Putamen (tissue), 1 donor: ENCODE measurements around the gene RCCD1.

Experiments used
- DNase-seq: peaks from one replicate; pipeline ENCODE4 v3.0.0-alpha.2; 2016; ENCODE audit warnings: low spot score

The RCCD1 gene

GRCh38 chr15:90942354-90943120 lies 12.1 kb upstream of the RCCD1 start:
- no peak for DNase-seq

- DNase-seq: no peak
Measured at GRCh38 chr15:90945091-90945490, 9.6 kb upstream of the RCCD1 start.

DNA sequence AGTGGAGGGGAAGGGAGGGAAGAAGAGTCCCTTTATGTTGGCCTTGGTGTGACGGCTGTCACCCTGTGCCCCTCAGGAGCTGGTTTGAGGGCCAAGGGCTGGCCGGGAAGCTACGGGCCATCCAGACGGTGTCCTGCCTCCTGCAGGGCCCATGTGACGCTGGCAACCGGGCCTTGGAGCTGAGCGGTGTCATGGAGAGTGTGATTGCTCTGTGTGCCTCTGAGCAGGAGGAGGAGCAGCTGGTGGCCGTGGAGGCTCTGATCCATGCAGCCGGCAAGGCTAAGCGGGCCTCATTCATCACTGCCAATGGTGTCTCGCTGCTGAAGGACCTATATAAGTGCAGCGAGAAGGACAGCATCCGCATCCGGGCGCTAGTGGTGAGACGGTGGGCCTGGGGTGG lies 8.1 kb upstream of the RCCD1 start:
- DNase-seq: no peak

DNA sequence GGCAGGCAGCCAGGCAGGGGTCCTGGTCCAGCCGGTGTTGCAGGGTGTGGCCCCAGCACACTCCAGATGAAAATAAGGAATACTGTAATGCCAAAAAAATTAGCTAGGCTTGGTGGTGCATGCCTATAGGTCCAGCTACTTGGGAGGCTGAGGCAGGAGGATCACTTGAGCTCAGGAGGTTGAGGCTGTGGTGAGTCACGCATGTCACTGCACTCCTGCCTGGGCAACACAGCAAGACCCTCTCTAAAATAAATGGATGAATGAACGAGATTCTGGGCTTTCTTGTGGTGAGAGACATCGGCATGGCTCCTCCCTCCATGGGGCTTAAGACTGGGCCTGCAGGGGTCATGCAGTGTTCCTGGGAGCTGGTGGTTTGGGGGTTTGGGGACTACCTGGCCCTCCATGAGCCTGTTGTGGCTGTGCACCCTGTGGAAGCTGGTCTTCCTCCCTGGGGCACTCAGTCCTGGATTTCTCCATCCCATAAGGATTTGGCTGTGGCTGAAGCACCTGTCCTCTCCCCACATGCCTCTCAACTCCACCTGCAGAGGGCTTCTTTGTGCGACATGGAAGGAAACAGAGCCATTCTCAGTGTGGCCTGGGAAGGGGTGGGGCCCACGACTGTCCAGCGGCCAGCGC lies 7.6 kb upstream of the RCCD1 start:
- DNase-seq: no peak

GRCh38 chr15:90947577-90948357 lies 6.9 kb upstream of the RCCD1 start:
- no peak for DNase-seq

DNA sequence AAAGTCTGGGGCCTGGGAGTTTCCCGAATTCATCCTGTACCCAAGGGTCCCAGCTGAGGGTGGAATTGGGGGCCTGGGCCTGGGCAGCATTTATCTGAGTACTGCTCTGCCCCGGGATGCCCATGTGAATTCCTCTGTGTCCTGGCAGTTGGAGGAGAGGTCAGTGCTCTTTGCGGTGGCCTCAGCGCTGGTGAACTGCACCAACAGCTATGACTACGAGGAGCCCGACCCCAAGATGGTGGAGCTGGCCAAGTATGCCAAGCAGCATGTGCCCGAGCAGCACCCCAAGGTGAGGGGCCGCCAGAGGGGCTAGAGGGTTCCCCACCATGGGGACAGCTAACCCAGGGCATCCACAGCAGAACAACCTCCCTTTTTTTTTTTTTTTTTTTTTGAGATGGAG lies 6.2 kb upstream of the RCCD1 start:
- DNase-seq: no peak

DNA sequence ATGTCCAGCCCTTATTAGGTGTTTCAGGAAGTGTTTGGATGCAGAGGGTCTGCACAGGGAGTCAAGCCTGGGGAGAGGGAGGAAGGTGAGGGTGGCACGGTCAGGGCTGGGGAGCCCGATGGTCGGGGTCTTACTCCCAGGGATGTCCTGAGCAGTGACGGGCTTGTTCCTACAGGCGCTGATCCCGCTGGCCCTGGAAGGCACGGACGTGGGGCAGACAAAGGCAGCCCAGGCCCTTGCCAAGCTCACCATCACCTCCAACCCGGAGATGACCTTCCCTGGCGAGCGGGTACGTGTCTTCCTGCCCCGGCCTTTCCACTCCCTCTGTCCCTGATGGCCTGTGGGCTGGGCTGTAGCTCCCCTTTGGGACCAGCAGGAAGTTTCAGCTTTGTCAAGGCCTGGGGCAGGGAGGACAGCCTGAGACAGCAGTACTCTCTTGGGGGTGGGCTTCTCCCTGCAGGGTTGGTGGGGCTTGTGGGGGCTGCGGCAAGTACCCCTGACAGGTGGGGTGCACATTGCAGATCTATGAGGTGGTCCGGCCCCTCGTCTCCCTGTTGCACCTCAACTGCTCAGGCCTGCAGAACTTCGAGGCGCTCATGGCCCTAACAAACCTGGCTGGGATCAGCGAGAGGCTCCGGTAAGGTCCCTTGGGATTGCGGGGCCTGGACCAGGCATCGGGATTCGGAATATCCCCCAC lies 4.6 kb upstream of the RCCD1 start:
- DNase-seq: no peak

DNA sequence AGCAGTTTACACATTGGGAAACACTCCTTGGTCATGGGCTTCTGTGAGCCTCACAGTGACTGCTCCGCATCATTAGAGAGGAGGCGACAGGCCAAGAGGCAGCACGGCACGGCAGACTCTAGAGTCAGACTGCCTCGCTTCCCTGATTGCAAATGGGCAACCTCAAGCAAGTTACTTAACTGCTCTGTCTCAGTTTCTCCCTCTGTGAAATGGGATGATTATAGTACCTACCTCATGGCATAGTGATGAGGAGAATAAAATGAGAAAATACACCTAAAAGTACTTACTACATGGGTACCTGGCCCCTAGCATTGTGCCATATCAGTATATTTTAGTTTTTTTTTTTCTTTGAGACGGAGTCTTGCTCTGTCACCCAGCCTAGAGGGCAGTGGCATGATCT lies 4.0 kb upstream of the RCCD1 start:
- no peak for DNase-seq

GRCh38 chr15:90952901-90953677 lies 1.6 kb upstream of the RCCD1 start:
- DNase-seq: no peak

GRCh38 chr15:90953947-90954711 lies 555 bp upstream of the RCCD1 start:
- DNase-seq: no peak

DNA sequence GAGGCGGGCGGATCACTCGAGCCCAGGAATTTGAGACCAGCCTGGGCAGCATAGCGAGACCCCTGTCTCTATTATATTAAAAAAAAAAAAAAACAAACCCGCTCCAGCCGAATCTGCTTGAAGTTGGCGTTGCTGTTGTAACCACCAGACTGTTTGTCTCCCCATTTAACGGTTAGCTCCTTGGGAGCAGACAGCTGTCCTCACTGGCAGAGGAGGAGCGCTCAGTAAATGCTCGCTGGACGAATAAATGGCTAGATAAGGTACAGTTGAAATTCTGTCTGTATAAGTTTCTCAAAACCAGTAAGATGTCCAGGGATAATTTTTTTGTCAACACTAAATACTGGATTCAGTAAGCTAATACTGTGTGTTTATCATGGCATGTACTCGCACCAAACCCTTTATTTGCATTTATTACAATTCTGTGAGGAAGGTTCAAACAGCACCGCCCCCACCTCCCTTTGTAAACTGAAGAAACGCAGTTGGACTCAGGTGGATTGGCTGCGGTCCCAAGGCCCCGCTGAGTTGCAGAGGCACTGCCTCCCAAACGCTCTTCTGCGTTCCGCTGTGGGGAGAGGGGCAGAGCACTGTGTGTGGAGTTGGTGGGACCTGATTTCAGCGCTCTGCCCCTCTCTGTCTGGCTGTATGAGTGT lies 1.1 kb downstream of the RCCD1 start:
- DNase-seq: no peak

GRCh38 chr15:90956274-90957030 lies 1.8 kb downstream of the RCCD1 start:
- peak; percentile 53 for DNase-seq

DNA sequence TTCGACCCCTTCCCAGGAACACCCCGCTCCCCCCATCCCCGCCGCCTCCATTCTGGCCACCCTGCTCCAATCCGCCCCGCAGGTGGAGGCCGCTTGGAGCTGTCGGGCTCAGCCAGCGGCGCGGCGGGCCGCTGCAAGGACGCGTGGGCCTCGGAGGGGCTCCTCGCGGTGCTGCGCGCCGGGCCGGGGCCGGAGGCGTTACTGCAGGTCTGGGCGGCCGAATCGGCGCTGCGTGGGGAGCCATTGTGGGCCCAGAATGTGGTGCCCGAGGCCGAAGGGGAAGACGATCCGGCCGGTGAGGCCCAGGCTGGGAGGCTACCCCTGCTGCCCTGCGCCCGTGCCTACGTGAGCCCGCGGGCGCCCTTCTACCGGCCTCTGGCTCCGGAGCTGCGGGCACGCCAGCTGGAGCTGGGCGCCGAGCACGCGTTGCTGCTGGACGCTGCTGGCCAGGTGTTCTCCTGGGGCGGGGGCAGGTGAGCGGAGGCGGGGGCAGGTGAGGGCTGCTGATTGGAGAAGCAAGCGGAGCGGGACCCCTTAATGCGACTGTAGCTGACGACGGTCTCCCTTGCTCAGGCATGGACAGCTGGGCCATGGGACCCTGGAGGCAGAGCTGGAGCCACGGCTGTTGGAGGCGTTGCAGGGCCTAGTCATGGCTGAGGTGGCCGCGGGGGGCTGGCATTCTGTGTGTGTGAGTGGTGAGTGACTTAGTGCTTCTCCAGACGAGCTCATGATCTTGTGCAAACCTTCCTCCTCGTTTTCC lies 2.5 kb downstream of the RCCD1 start:
- no peak for DNase-seq

- no peak for DNase-seq
Measured at GRCh38 chr15:90957791-90958190, 3.1 kb downstream of the RCCD1 start.

DNA sequence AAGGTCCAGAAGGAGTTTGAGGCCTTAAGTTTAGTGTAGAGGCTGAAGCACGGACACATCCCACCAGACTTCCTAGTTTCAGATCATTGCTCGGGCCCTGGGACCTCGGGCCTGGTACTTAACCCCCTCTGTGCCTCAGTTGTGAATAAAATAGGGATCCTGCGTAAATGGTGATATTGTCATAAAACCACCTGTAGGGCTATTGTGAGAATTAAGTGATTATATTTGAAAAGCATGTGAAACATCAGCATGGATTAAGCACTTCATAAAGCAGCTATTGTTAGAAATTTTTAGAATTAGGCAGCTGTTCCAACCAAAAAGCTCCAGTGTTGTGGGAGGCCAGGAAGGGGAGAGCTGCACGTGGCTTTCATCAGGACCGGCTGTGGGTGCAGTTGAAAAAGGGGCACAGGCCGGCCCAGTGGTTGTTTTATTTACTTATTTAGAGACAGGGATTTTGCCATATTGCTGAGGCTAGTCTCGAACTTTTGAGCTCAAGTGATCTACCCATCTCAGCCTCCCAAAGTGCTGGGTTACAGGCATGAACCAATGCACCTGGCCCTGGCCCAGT lies 4.4 kb downstream of the RCCD1 start:
- no peak for DNase-seq

DNA sequence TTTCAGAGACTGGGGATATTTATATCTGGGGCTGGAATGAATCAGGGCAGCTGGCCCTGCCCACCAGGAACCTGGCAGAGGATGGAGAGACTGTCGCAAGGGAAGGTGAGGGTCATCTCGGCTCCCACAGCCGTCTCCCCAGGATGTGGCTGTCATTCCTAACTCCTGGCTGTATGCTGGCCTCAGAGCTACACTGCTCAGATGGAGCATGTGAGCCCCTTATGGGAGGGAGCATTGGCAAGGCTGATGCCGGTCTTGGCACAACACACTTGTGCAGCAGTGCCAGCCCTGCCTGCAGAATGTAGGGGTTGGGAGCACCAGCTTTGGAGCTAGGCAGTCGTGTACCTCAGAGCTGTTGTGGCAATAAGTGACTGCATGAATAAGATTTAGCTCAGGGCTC lies 5.2 kb downstream of the RCCD1 start:
- DNase-seq: peak; percentile 56

- DNase-seq: no peak
Measured at GRCh38 chr15:90960298-90961091, 5.8 kb downstream of the RCCD1 start.

DNA sequence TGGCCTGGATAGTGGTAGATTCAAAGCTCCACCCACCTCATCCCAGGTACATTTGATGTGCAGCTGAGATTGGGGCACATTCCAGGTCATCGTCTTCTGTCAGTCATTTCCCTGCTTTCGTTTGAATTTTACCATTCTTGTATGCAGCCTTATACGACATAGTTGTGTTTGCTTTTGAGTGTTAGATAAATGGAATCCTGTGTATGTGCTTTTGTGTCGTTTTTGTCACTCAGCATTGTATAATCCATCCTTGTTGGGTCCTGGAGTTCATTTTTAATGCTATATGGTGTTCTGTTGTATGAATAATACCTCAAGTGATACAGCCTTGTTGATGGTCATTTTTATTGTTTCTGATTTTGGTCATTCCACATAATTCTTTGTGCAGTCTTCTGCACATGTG lies 7.3 kb downstream of the RCCD1 start:
- DNase-seq: no peak
